Tibial nerve (tissue), 4 donors: Measurements from ENCODE around the gene CTU2.

Experiments used
- CTCF ChIP-seq, 5 experiments: fragments of 200-600 bp in 3 of 5; fragments of 450-650 bp in 2 of 5; sonication (generic) in 3 of 5; IDR thresholded peaks; one replicate each; pipeline ENCODE4 v1.5.1; 2016 to 2019; ENCODE audit warnings: antibody characterized with exemption in 5 of 5, mild to moderate bottlenecking in 3 of 5, moderate library complexity in 2 of 5
- EP300 ChIP-seq, 2 donors: sonication (generic); formaldehyde crosslinking; IDR thresholded peaks; one replicate each; pipeline ENCODE4 v1.6.1; 2017; ENCODE audit warnings: antibody characterized with exemption in 2 of 2, mild to moderate bottlenecking in 1 of 2

DNA sequence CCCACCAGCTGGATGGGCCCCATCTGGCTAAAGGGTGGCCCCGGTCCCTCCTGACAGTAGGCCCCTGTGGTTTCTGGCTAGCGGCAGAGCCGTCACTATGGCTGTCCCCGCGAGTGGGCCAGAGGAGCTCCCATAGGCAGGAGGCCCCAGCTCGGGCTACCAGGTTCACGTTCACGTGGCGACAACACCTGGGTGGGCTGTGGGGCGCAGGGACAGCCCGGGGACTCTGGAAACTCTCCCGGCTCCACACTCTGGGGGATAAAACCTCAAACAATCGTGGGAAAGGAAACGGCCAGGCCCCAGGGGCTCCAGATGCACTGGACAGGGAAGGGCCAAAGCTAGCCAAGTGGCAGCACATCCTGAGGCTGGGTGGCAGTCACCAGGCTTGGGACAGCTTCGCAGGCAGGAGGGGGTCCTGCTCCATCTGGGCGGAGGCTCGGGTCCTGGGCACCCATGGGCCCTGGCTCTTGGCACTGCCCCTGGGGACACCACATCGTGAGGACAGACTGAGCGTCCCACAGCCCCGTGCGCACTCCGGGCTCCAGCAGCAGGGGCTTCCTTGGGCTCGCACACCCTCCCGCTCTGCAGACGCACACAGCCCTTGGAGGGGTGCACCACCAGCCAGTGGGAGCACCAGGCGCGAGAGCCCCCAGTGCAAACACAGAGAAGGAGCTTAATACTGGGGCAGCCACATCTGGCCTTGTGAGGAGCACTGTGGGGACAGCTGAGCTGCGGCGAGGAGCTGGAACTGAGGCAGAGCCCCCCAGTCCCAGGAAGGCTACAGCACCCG is 4.5 kb upstream of the CTU2 start:
- TF ChIP-seq CTCF (IDR thresholded peaks at IDR 0.05), result no peak
- no peak for TF ChIP-seq EP300 (IDR thresholded peaks at IDR 0.05)
